Erythroblast (primary cell): ENCODE results near the gene SLC1A3.

Experiments used
- GATA1 ChIP-seq: IDR thresholded peaks from 2 replicates; pipeline ENCODE4 v1.6.1; 2011; ENCODE audit warnings: low read depth, mild to moderate bottlenecking, control low read depth, low read length, moderate library complexity
- POLR2A ChIP-seq: IDR thresholded peaks from 2 replicates; pipeline ENCODE4 v1.6.1; 2011; ENCODE audit warnings: mild to moderate bottlenecking, low read length

DNA sequence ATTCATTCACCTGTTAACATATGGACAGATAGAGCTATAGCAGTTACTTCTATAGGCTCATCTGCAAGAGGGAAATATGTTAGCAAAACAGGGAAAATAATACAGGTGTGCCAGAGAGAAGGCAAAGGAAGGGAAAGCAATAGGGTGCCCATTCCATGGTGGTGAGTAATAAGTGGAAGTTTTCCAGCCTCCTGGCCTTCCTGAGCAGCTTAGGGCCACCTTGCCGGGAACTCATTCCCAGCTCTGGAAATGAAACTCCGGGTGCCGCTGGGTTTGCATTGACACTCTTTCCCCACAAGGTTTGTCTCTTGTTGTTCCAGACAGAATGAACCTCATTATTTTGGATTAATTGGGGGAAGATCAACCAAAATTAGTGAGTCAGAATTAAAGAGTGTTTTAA is 58.4 kb downstream of the SLC1A3 start:
- TF ChIP-seq POLR2A: no peak
- TF ChIP-seq GATA1: no peak
